ENCODE results near the gene TMEM271.
"Not testable (repeated sequence)": the region's sequence is repeated elsewhere in the genome, so short reads cannot be mapped to it uniquely, and the experiment has no call there.

Gene TMEM271

GRCh38 chr4:600850-601515, 24.9 kb upstream of the TMEM271 start:
- H3K36me3 ChIP-seq (ENCODE audit: insufficient read depth, low read length), result no peaks in the 10 kb centered on the region
- H3K9ac ChIP-seq (ENCODE audit: low read depth, low read length), result no peak overlapping the region
- peaks cover 5% of the 10 kb centered on the region; the same call in 1 of the 2 replicates for H3K4me1 ChIP-seq (ENCODE audit: insufficient read depth, low read length)
- no peaks in the 10 kb centered on the region for H3K9me3 ChIP-seq (ENCODE audit: control insufficient read depth, insufficient read depth, low read length)

GRCh38 chr4:600166-600565, 24.1 kb upstream of the TMEM271 start:
- Histone ChIP-seq H3K4me1 (ENCODE audit: insufficient read depth, low read length) (peaks cover 5% of the 10 kb centered on the region; the same call in 1 of the 2 replicates), H3K9me3 (ENCODE audit: control insufficient read depth, insufficient read depth, low read length) (no peaks in the 10 kb centered on the region), H3K9ac (ENCODE audit: low read depth, low read length) (no peak overlapping the region), H3K36me3 (ENCODE audit: insufficient read depth, low read length) (no peaks in the 10 kb centered on the region)

DNA sequence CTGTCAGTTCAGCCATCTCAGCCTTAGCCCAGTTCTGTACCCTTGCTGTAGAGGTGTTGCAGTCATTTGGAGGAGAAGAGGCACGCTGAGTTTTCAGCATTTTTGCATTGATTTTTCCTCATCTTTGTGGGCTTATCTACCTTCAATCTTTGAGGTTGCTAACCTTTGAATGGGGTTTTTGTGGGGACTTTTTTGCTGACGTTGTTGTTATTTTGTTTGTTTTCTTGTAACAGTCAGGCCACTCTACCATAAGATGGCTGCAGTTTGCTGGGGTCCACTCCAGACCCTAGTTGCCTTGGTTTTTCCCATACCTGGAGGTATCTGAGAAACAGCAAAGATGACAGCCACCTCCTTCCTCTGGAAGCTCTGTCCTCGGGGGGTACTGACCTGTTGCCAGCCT, 22.8 kb upstream of the TMEM271 start:
- no peaks in the 10 kb centered on the region for H3K36me3 ChIP-seq (ENCODE audit: insufficient read depth, low read length)
- H3K9me3 ChIP-seq (ENCODE audit: control insufficient read depth, insufficient read depth, low read length), result no peaks in the 10 kb centered on the region
- H3K4me1 ChIP-seq (ENCODE audit: insufficient read depth, low read length), result peaks cover 5% of the 10 kb centered on the region; the same call in 1 of the 2 replicates
- no peak overlapping the region for H3K9ac ChIP-seq (ENCODE audit: low read depth, low read length)

GRCh38 chr4:592825-593520, 16.9 kb upstream of the TMEM271 start:
- Histone ChIP-seq H3K4me1 (ENCODE audit: insufficient read depth, low read length) (no peaks in the 10 kb centered on the region), H3K9me3 (ENCODE audit: control insufficient read depth, insufficient read depth, low read length) (no peaks in the 10 kb centered on the region), H3K36me3 (ENCODE audit: insufficient read depth, low read length) (no peaks in the 10 kb centered on the region), H3K9ac (ENCODE audit: low read depth, low read length) (no peak overlapping the region)

GRCh38 chr4:592178-592577, 16.1 kb upstream of the TMEM271 start:
- not testable (repeated sequence) for H3K9me3 ChIP-seq (ENCODE audit: control insufficient read depth, insufficient read depth, low read length); H3K36me3 ChIP-seq (ENCODE audit: insufficient read depth, low read length); H3K4me1 ChIP-seq (ENCODE audit: insufficient read depth, low read length); H3K9ac ChIP-seq (ENCODE audit: low read depth, low read length)

DNA sequence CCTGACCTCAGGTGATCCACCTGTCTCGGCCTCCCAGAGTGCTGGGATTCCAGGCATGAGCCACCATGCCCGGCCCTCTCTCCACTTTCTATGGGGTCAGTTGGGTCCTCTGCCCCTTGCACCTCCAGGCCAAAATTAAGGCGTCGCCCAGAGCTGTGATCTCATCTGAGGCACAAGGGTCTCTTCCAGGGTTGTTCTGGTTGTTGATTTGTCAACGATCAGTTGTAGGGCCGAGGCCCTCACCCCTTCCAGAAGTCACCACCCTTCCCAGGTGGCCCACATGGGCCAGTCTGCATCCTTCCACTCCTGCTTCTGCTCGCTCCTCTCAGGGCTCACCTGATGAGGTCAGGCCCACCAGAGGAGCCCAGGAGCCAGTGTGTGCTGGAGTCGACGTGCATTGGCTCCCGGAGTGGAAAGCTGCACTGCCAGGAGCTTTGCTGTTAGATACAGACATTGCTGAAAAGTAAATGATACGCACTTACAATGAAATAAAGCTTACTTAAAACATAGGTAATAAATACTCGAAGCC, 14.3 kb upstream of the TMEM271 start:
- Histone ChIP-seq H3K9me3 (ENCODE audit: control insufficient read depth, insufficient read depth, low read length) (no peaks in the 10 kb centered on the region), H3K36me3 (ENCODE audit: insufficient read depth, low read length) (no peaks in the 10 kb centered on the region), H3K4me1 (ENCODE audit: insufficient read depth, low read length) (no peaks in the 10 kb centered on the region), H3K9ac (ENCODE audit: low read depth, low read length) (no peak overlapping the region)

GRCh38 chr4:589219-589963, 13.3 kb upstream of the TMEM271 start:
- H3K4me1 ChIP-seq (ENCODE audit: insufficient read depth, low read length), result no peaks in the 10 kb centered on the region
- no peaks in the 10 kb centered on the region for H3K36me3 ChIP-seq (ENCODE audit: insufficient read depth, low read length)
- no peak overlapping the region for H3K9ac ChIP-seq (ENCODE audit: low read depth, low read length)
- H3K9me3 ChIP-seq (ENCODE audit: control insufficient read depth, insufficient read depth, low read length), result no peaks in the 10 kb centered on the region

GRCh38 chr4:588351-588849, 12.3 kb upstream of the TMEM271 start:
- H3K36me3 ChIP-seq (ENCODE audit: insufficient read depth, low read length), result no peaks in the 10 kb centered on the region
- no peaks in the 10 kb centered on the region for H3K4me1 ChIP-seq (ENCODE audit: insufficient read depth, low read length)
- no peak overlapping the region for H3K9ac ChIP-seq (ENCODE audit: low read depth, low read length)
- 0 out of 2 replicates have a peak, but pooled peaks cover 4% of the 10 kb centered on the region for H3K9me3 ChIP-seq (ENCODE audit: control insufficient read depth, insufficient read depth, low read length)

- Histone ChIP-seq H3K36me3 (ENCODE audit: insufficient read depth, low read length) (no peaks in the 10 kb centered on the region), H3K4me1 (ENCODE audit: insufficient read depth, low read length) (no peaks in the 10 kb centered on the region), H3K9me3 (ENCODE audit: control insufficient read depth, insufficient read depth, low read length) (0 out of 2 replicates have a peak, but pooled peaks cover 4% of the 10 kb centered on the region), H3K9ac (ENCODE audit: low read depth, low read length) (no peak overlapping the region)
Measured at GRCh38 chr4:587671-588350, 11.7 kb upstream of the TMEM271 start.

DNA sequence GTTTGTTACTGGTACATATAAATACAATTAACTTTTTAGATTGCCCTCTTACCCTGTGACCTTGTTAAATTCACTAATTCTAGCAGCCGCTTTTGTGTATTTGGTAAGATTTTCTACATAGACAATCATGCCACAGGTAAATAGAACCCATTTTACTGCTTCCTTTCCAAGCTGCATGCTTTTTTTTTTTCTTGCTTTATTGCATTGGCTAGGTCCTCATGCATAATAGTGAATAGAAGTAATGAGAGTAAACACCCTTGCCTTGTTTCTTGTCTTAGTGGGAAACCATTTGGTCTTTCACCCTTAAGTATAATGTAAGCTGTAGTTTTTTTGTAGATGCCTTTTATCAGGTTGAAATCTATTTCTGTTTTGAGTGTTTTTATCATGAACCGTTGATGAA, 7.7 kb upstream of the TMEM271 start:
- Histone ChIP-seq H3K9ac (ENCODE audit: low read depth, low read length) (no peak overlapping the region), H3K36me3 (ENCODE audit: insufficient read depth, low read length) (no peaks in the 10 kb centered on the region), H3K4me1 (ENCODE audit: insufficient read depth, low read length) (no peaks in the 10 kb centered on the region; the same call in 1 of the 2 replicates), H3K9me3 (ENCODE audit: control insufficient read depth, insufficient read depth, low read length) (0 out of 2 replicates have a peak, but pooled peaks cover 4% of the 10 kb centered on the region)

DNA sequence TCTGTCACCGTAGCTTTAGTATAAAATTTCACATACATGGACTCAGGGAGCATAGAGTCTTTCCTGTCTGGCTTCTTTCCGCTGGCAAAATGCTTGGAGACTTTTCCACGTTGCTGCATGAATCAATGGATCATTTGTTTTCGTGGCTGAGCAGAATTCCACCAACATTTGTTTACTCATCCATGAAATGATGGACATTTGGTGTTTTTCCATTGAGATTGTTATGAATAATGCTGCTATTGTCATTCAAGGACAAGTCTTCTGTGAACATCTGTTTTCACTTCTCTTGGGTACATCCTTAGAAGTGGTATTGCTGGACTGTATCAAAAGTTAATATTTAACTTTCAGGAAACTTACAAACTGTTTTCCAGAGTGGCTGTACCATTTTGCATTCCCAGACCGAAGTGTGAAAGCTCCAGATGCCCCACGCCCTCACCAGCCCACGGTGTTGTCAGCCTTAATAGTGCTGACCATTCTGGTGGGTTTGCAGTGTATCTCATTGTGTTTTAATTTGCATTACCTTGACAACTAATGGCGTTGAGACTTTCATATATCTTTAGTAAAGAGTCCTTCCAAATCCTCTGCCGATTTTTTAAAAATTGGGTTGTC, 5.8 kb upstream of the TMEM271 start:
- Histone ChIP-seq H3K4me1 (ENCODE audit: insufficient read depth, low read length) (no peaks in the 10 kb centered on the region; the same call in 1 of the 2 replicates), H3K36me3 (ENCODE audit: insufficient read depth, low read length) (no peaks in the 10 kb centered on the region), H3K9ac (ENCODE audit: low read depth, low read length) (no peak overlapping the region), H3K9me3 (ENCODE audit: control insufficient read depth, insufficient read depth, low read length) (0 out of 2 replicates have a peak, but pooled peaks cover 4% of the 10 kb centered on the region)

GRCh38 chr4:581181-581580, 5.1 kb upstream of the TMEM271 start:
- H3K4me1 ChIP-seq (ENCODE audit: insufficient read depth, low read length), result no peaks in the 10 kb centered on the region; the same call in 1 of the 2 replicates
- H3K9ac ChIP-seq (ENCODE audit: low read depth, low read length), result no peak overlapping the region
- no peaks in the 10 kb centered on the region for H3K36me3 ChIP-seq (ENCODE audit: insufficient read depth, low read length)
- H3K9me3 ChIP-seq (ENCODE audit: control insufficient read depth, insufficient read depth, low read length), result 0 out of 2 replicates have a peak, but pooled peaks cover 4% of the 10 kb centered on the region

- H3K4me1 ChIP-seq (ENCODE audit: insufficient read depth, low read length), result no peaks in the 10 kb centered on the region; the same call in 1 of the 2 replicates
- H3K9me3 ChIP-seq (ENCODE audit: control insufficient read depth, insufficient read depth, low read length), result 0 out of 2 replicates have a peak, but pooled peaks cover 4% of the 10 kb centered on the region
- H3K36me3 ChIP-seq (ENCODE audit: insufficient read depth, low read length), result no peaks in the 10 kb centered on the region
- H3K9ac ChIP-seq (ENCODE audit: low read depth, low read length), result no peak overlapping the region
Measured at GRCh38 chr4:579543-580175, 3.6 kb upstream of the TMEM271 start.
